Spleen (tissue), 7 donors: Measurements from ENCODE around the gene PGLYRP2.

Experiments used
- POLR2A ChIP-seq, 3 donors: fragments of 450-650 bp; IDR thresholded peaks; one replicate each; pipeline ENCODE4 v1.5.1; 2017; ENCODE audit warnings: antibody characterized with exemption in 3 of 3, mild to moderate bottlenecking in 1 of 3
- TF ChIP-seq, protein P1 (sequence below), 11 experiments: fragments of 200-600 bp in 7 of 11; fragments of 450-650 bp in 4 of 11; sonication (generic) in 4 of 11; IDR thresholded peaks in 8 of 11; conservative IDR thresholded peaks in 3 of 11; 1 replicate in 7 of 11; 2 replicates in 4 of 11; pipeline versions ENCODE4 v1.4.0 to v1.8.0; 2016 to 2021; ENCODE audit warnings: antibody characterized with exemption in 11 of 11, inconsistent platforms in 4 of 11, mild to moderate bottlenecking in 1 of 11
- donor health status: DM: no; HTN: no; CAD: no; lungs with moderate emphysema.
- donor health status: DM: no; HTN: no; CAD: no.
- donor health status: DM: no; HTN: no; CAD: no.

DNA sequence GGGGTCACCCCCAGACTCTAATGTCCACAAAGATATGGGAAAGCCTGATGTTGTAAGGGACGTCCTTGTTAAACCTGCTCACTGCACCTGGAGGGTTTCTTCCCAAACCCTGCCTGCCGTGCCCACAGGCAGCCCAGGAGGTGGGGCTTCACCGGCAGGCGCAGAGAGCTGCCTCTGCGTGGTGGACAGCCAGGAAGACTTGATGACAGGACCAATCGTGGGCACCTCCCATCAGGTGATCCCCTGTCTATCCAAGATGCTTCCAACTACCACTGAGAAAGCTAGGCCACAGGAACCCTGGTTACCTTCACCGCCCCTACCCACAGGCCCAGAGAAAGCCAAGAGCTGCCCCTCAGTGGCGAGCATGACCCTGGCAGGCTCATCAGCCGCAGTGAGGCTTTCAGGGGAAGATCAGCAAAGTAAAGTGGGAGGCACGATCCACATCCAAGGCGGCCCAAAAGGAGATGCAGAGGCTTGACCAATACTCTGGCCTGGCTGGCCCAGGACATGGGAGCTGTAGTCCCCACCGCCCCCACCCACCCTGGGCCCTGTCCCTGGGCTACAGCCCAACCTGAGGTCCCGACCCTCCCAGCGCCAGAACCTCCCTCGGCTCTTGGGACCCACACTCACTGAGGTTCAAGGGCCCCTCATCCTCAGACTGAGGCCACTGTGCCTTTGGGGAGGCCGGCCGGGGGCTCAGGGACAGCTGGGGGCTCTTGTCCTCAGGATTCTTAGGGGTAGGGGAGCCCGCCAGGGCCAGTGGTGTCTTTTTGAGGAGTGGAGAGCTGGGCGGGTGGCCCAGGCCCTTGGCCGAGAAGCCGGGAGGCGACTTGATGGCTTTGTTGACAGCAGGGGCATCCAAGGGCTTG is 50.1 kb downstream of the PGLYRP2 start:
- TF ChIP-seq, protein P1, sequence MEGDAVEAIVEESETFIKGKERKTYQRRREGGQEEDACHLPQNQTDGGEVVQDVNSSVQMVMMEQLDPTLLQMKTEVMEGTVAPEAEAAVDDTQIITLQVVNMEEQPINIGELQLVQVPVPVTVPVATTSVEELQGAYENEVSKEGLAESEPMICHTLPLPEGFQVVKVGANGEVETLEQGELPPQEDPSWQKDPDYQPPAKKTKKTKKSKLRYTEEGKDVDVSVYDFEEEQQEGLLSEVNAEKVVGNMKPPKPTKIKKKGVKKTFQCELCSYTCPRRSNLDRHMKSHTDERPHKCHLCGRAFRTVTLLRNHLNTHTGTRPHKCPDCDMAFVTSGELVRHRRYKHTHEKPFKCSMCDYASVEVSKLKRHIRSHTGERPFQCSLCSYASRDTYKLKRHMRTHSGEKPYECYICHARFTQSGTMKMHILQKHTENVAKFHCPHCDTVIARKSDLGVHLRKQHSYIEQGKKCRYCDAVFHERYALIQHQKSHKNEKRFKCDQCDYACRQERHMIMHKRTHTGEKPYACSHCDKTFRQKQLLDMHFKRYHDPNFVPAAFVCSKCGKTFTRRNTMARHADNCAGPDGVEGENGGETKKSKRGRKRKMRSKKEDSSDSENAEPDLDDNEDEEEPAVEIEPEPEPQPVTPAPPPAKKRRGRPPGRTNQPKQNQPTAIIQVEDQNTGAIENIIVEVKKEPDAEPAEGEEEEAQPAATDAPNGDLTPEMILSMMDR (IDR thresholded peaks at IDR 0.05 in 8 of 11, conservative IDR thresholded peaks at IDR 0.05 in 3 of 11): no peak
- TF ChIP-seq POLR2A (IDR thresholded peaks at IDR 0.05): no peak
